A673 (cell line): ENCODE data around the gene PANX2. TPM values are rescaled to one million over a fixed set of nuclear protein-coding genes. Genes with fewer than 3 reads are reported as not detected.
A peak's percentile ranks its signal among the peaks of the same experiment; 100 is the strongest.

Experiments used
- BruUV-seq: library from RNA; stranded (reverse); fragments of 400-500 nt; replicated peaks from 2 replicates; lab custom pipeline; 2021; lab: Mats Ljungman, UMichigan
- CTCF ChIA-PET: fragments of 300-600 bp; sonication (Branson Sonifier 250); formaldehyde crosslinking; loops from one replicate; lab custom pipeline; 2022; ENCODE audit warnings: antibody characterized with exemption; lab: Charles Lee
- POLR2A ChIA-PET: fragments of 300-600 bp; sonication (Branson Sonifier 250); formaldehyde crosslinking; loops from one replicate; lab custom pipeline; 2022; ENCODE audit warnings: antibody characterized with exemption; ENCODE audit not compliant: low non-redundant PET; lab: Charles Lee
- DNase-seq: peaks from one replicate; pipeline ENCODE4 v3.0.0-alpha.2; 2015; ENCODE audit warnings: low spot score
- H3K27ac ChIP-seq: fragments of 200-600 bp; sonication (generic); 2 replicates; pipeline ENCODE4 v1.5.1; 2016; ENCODE audit warnings: mixed run types, low read depth, mild to moderate bottlenecking, mixed read lengths, antibody characterized with exemption, low read length; ENCODE audit not compliant: poor library complexity, severe bottlenecking
- H3K27me3 ChIP-seq: fragments of 200-600 bp; sonication (generic); replicated peaks from 2 replicates; pipeline ENCODE4 v1.6.1; 2017; ENCODE audit warnings: mixed run types, low read depth, mild to moderate bottlenecking, mixed read lengths, antibody characterized with exemption, low read length; ENCODE audit not compliant: insufficient read depth, poor library complexity
- H3K36me3 ChIP-seq: fragments of 200-600 bp; sonication (generic); 2 replicates; pipeline ENCODE4 v1.6.1; 2016; ENCODE audit warnings: mixed run types, mild to moderate bottlenecking, mixed read lengths, antibody characterized with exemption, low read length; ENCODE audit not compliant: insufficient read depth, poor library complexity, severe bottlenecking
- H3K4me1 ChIP-seq: fragments of 200-600 bp; sonication (generic); 2 replicates; pipeline ENCODE4 v1.6.1; 2017; ENCODE audit warnings: mixed run types, mild to moderate bottlenecking, mixed read lengths, antibody characterized with exemption, low read length; ENCODE audit not compliant: insufficient read depth, poor library complexity, severe bottlenecking
- H3K4me3 ChIP-seq: fragments of 200-600 bp; sonication (generic); 2 replicates; pipeline ENCODE4 v1.5.1; 2016; ENCODE audit warnings: low read depth, mixed run types, mild to moderate bottlenecking, mixed read lengths, low read length; ENCODE audit not compliant: poor library complexity, severe bottlenecking
- H3K9me3 ChIP-seq: fragments of 200-600 bp; sonication (generic); 2 replicates; pipeline ENCODE4 v1.6.1; 2016; ENCODE audit warnings: mixed run types, low read depth, mild to moderate bottlenecking, mixed read lengths, antibody characterized with exemption, low read length; ENCODE audit not compliant: poor library complexity, severe bottlenecking
- CTCF ChIP-seq: fragments of 300-800, 200-600 bp; sonication (generic); conservative IDR thresholded peaks from 2 replicates; pipeline ENCODE4 v1.5.1; 2017; ENCODE audit warnings: low read depth, mild to moderate bottlenecking, antibody characterized with exemption, low read length, moderate library complexity, mixed read lengths
- EZH2 ChIP-seq: fragments of 200-600 bp; sonication (generic); IDR thresholded peaks from 2 replicates; pipeline ENCODE4 v1.6.1; 2017; ENCODE audit warnings: borderline replicate concordance, low read depth, mild to moderate bottlenecking, mixed read lengths, antibody characterized with exemption, low read length; ENCODE audit not compliant: poor library complexity, severe bottlenecking
- intact Hi-C: fragments of 100-400 bp; cut with micrococcal nuclease; formaldehyde crosslinking; loops from one replicate; pipeline ENCODE4 v1.10.0; 2022; ENCODE audit not compliant: unreplicated experiment
- total RNA-seq: library from RNA; stranded (reverse); gene quantifications from 2 replicates; pipeline ENCODE4 v1.2.3, GENCODE V29; 2021

PANX2 gene
- total RNA-seq, 1 experiment from 2014 or later: 7.6 TPM

DNA sequence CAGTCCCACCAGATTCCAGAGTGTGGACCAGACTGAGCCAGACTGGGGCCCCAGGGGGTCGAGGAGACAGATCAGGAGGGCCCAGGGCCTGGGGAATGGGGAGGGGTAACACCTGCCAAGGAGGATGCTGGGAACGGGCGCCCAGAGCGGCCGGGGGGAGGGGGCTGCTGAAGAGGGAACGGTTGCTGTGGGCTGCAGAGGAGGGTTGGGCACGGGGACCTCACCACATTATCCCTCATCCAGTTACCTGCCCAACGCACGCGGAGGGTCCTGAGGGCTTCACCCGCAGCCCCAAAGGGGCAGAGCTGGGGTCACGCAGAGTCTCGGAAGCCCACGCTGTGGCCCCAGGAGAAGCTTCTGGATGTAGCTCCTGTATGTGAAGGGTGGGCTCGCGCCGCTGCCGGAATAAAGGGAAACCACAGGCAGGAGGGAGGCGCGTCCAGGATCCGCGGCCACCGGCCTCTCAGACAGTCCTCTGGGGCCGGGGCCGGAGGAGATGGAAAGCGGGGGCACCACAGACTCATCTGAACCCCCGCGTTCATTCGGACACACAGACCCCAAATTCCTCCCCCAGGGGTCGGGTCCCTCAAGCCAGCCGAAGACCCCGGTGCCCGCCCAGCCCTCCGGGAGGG lies 29.4 kb downstream of the PANX2 start:
- intact Hi-C loops: no loop called here

DNA sequence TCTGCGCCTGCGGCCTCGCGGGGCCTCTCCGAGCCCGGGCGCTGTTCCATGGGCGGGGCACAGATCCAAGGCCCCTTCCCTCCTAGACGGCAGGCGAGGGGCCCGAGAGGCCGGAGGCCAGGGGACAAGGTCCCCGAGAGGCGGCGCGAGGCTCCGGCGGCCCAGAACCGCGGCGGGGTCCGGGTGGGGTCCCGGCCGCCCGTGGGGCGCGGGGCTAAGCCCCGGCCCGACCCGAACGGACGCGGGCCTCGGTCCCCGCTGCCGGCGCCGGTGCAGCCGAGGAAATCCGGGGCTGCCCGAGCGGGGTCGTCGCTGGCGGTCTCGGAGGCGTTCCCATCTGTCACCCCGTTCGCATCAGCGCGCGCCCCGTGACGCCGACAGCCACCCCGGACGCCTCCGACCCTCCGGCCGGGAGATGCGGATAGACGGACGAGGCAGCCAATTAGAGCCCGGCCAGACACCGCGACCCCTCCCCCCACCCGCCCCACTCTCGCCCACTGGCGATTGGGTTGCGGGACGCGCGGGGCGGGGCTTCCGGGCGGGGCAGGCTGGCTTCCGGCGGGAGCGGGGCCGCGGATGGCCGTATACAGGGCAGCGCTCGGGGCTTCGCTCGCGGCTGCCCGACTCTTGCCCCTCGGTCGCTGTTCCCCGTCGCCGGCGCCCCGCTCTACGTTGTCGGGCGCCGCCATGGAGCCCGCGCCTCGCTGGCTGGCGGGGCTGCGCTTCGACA lies 30.1 kb downstream of the PANX2 start, which contains the start of gene SELENOO:
SELENOO (plus strand) TSS at position 551 of the 730 bp plus-strand sequence; CDS start at position 577, 26 bp downstream.
- CTCF ChIA-PET: no interaction called here
- peaks cover 35% of the 10 kb centered on the region for H3K36me3 ChIP-seq
- TF ChIP-seq EZH2 (no peak), CTCF (no peak)
- intact Hi-C loops: no loop called here
- DNase-seq: peak; percentile 93
- H3K27me3 ChIP-seq: no peaks in the 10 kb centered on the region
- H3K9me3 ChIP-seq: peaks cover 5% of the 10 kb centered on the region
- no TSS peak for BruUV-seq
- H3K4me3 ChIP-seq: peak within 1 kb of the TSS; percentile 78
- H3K27ac ChIP-seq: peak within 1 kb of the TSS; percentile 82
- peaks cover 10% of the 10 kb centered on the region for H3K4me1 ChIP-seq
- POLR2A ChIA-PET: no interaction called here

More for the DNA sequence above, 29.4 kb downstream of the PANX2 start:
- H3K27me3 ChIP-seq: no peaks in the 10 kb centered on the region
- DNase-seq: peak; percentile 32
- ChIA-PET CTCF (no interaction called here), POLR2A (no interaction called here)
- BruUV-seq: no TSS peak
- H3K27ac ChIP-seq: peak overlapping the region; percentile 82
- H3K9me3 ChIP-seq: peaks cover 5% of the 10 kb centered on the region
- peak overlapping the region; percentile 78 for H3K4me3 ChIP-seq
- peaks cover 37% of the 10 kb centered on the region for H3K36me3 ChIP-seq
- no peak for TF ChIP-seq CTCF
- no peak for TF ChIP-seq EZH2
- peaks cover 10% of the 10 kb centered on the region for H3K4me1 ChIP-seq

- peak overlapping the region; percentile 78 for H3K4me3 ChIP-seq
- DNase-seq: peak; percentile 32
- H3K27me3 ChIP-seq: no peaks in the 10 kb centered on the region
- peaks cover 36% of the 10 kb centered on the region for H3K36me3 ChIP-seq
- ChIA-PET CTCF (interaction anchor here (0.8 kb wide), 1 partner anchor 52 kb away, joined by 3 read pairs; no protein-coding TSS in a partner anchor), POLR2A (no interaction called here)
- peaks cover 5% of the 10 kb centered on the region for H3K9me3 ChIP-seq
- intact Hi-C loops: no loop called here
- H3K4me1 ChIP-seq: peaks cover 10% of the 10 kb centered on the region
- peak overlapping the region; percentile 82 for H3K27ac ChIP-seq
- BruUV-seq: no TSS peak
- TF ChIP-seq EZH2 (no peak), CTCF (no peak)
Observed at GRCh38 chr22:50201191-50202129, 30.9 kb downstream of the PANX2 start.
